ENCODE measurements around the gene KRTAP10-12.

KRTAP10-12 gene

GRCh38 chr21:44712203-44713028 is 15.4 kb downstream of the KRTAP10-12 start:
- DNase-seq = no peak

- DNase-seq = no peak
These were observed 16.2 kb downstream of the KRTAP10-12 start for GRCh38 chr21:44713130-44713529.

GRCh38 chr21:44713846-44714245 is 16.9 kb downstream of the KRTAP10-12 start:
- DNase-seq = no peak

- no peak for DNase-seq
These were observed 17.9 kb downstream of the KRTAP10-12 start for GRCh38 chr21:44714905-44715304.

- DNase-seq = no peak
These were observed 20.0 kb downstream of the KRTAP10-12 start for GRCh38 chr21:44716984-44717383.

GRCh38 chr21:44718093-44718492 is 21.1 kb downstream of the KRTAP10-12 start:
- no peak for DNase-seq

- no peak for DNase-seq
These were observed 21.6 kb downstream of the KRTAP10-12 start for GRCh38 chr21:44718571-44718970.

GRCh38 chr21:44720170-44720569 is 23.2 kb downstream of the KRTAP10-12 start:
- DNase-seq = no peak

- DNase-seq = no peak
These were observed 25.8 kb downstream of the KRTAP10-12 start for GRCh38 chr21:44722731-44723130.

- no peak for DNase-seq
These were observed 26.5 kb downstream of the KRTAP10-12 start for GRCh38 chr21:44723177-44724131.

- no peak for DNase-seq
These were observed 27.2 kb downstream of the KRTAP10-12 start for GRCh38 chr21:44724196-44724595.

- DNase-seq = no peak
These were observed 28.0 kb downstream of the KRTAP10-12 start for GRCh38 chr21:44724926-44725325.

GRCh38 chr21:44726826-44727225 is 29.9 kb downstream of the KRTAP10-12 start:
- no peak for DNase-seq

GRCh38 chr21:44727321-44727720 is 30.3 kb downstream of the KRTAP10-12 start:
- DNase-seq = no peak

- no peak for DNase-seq
These were observed 30.8 kb downstream of the KRTAP10-12 start for GRCh38 chr21:44727757-44728156.

GRCh38 chr21:44728716-44729115 is 31.7 kb downstream of the KRTAP10-12 start:
- no peak for DNase-seq

GRCh38 chr21:44729336-44730027 is 32.5 kb downstream of the KRTAP10-12 start:
- DNase-seq = no peak

GRCh38 chr21:44730028-44730395 is 33.0 kb downstream of the KRTAP10-12 start:
- DNase-seq = no peak

GRCh38 chr21:44730951-44731579 is 34.1 kb downstream of the KRTAP10-12 start:
- no peak for DNase-seq

- DNase-seq = no peak
These were observed 35.3 kb downstream of the KRTAP10-12 start for GRCh38 chr21:44732263-44732662.

- no peak for DNase-seq
These were observed 36.0 kb downstream of the KRTAP10-12 start for GRCh38 chr21:44732956-44733355.

GRCh38 chr21:44734026-44734745 is 37.2 kb downstream of the KRTAP10-12 start:
- DNase-seq = no peak

Data from NCI-H510A (cell line).